Esophagus squamous epithelium (tissue), 5 donors: Measurements from ENCODE around the gene AUTS2. TPM values are rescaled to one million over a fixed set of nuclear protein-coding genes. Genes with fewer than 3 reads are reported as not detected.

ENCODE experiments used
- DNase-seq: peaks from one replicate; lab custom pipeline; 2025; lab: John Stamatoyannopoulos, UW
- H3K27ac ChIP-seq, 4 donors: fragments of 200-600 bp; sonication (generic); one replicate each; pipeline ENCODE4 v1.5.1; 2016 to 2019; ENCODE audit warnings: mild to moderate bottlenecking in 1 of 4
- H3K27me3 ChIP-seq, 4 donors: fragments of 200-600 bp; sonication (generic); 1 replicate in 3 of 4; 2 replicates in 1 of 4; pipeline versions ENCODE4 v1.5.1 to v1.6.0; 2017 to 2021; ENCODE audit warnings: antibody characterized with exemption in 1 of 4
- H3K36me3 ChIP-seq, 3 donors: fragments of 200-600 bp; sonication (generic); one replicate each; pipeline ENCODE4 v1.5.1; 2016 to 2019
- H3K4me1 ChIP-seq, 3 donors: fragments of 200-600 bp; sonication (generic); one replicate each; pipeline ENCODE4 v1.5.1; 2017 to 2019
- H3K4me3 ChIP-seq, 4 donors: fragments of 200-600 bp; sonication (generic); 1 replicate in 3 of 4; 2 replicates in 1 of 4; pipeline ENCODE4 v1.5.1; 2016 to 2019; ENCODE audit warnings: mild to moderate bottlenecking in 2 of 4, moderate library complexity in 1 of 4
- H3K9me3 ChIP-seq, 3 donors: fragments of 200-600 bp; sonication (generic); one replicate each; pipeline ENCODE4 v1.5.1; 2016 to 2019
- POLR2A ChIP-seq, 4 donors: fragments of 450-650 bp; IDR thresholded peaks; one replicate each; pipeline ENCODE4 v1.6.1; 2017; ENCODE audit warnings: antibody characterized with exemption in 4 of 4, mild to moderate bottlenecking in 4 of 4, moderate library complexity in 3 of 4
- WGBS, 2 donors: methylation state at CpG; one replicate each; pipeline ENCODE4 v1.1.5; 2018; 5-methylcytosine and 5-hydroxymethylcytosine counted together
- intact Hi-C: fragments of 100-400 bp; cut with DNase I; formaldehyde crosslinking; loops from one replicate; pipeline ENCODE4 v1.15.0; 2022
- total RNA-seq, 4 donors: library from RNA; depleted of rRNA; stranded (reverse); fragments of >200 nt; gene quantifications; one replicate each; pipeline ENCODE4 v1.1.0, GENCODE V29; 2016
- TF ChIP-seq, protein P1 (sequence below), 6 experiments: fragments of 450-650 bp in 4 of 6; fragments of 200-600 bp in 2 of 6; sonication (generic) in 2 of 6; IDR thresholded peaks; one replicate each; pipeline ENCODE4 v1.5.1; 2016 to 2019; ENCODE audit warnings: antibody characterized with exemption in 6 of 6, mild to moderate bottlenecking in 4 of 6, moderate library complexity in 4 of 6
- donor health status: DM: yes; HTN: yes; CAD: no.

The AUTS2 gene
- total RNA-seq, 4 donors from 2014 or later: 9.5 to 36.2 (median 23.0) TPM

DNA sequence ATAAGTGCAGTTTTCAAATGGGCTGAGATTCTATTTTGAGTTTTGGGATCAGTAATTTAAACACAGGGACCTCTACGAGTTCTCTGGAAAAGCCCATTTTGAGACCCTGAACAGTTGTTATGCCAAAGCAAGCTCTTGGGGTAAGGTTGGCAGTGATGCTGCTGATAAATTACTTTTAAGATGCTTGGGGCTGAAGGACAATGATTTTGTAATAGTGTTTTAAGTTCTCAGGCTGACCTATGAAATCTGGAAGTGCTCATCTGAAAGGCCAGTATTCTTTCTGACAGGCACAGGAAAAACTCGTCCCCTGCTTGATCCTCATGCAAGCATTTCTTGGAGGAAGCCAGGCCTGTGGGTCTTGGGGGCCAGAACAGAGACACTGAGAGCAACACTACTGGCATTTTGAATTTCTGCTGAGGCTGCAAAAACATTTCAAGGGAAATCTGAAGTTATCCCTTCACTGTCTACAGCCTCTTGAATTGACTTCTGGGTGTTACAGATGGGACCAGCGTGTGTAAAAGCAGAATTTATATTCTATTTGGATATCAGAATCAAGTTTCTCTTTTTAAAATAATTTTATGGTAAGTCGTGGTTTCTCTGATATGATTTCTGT, 79.7 kb downstream of the AUTS2 start:
- Histone ChIP-seq H3K27me3 (no peaks in the 10 kb centered on the region), H3K9me3 (no peaks in the 10 kb centered on the region), H3K4me3 (no peak overlapping the region), H3K36me3 (no peaks in the 10 kb centered on the region), H3K4me1 (peaks cover 10 to 46% (median 21%) of the 10 kb centered on the region in 3 donors), H3K27ac (peak overlapping the region in 2 of 4 donors; percentile 31 to 53)
- 43 to 62% methylated on average over 4 of the region's 4 CpGs for WGBS, 2 donors
- no peak for DNase-seq
- TF ChIP-seq, protein P1, sequence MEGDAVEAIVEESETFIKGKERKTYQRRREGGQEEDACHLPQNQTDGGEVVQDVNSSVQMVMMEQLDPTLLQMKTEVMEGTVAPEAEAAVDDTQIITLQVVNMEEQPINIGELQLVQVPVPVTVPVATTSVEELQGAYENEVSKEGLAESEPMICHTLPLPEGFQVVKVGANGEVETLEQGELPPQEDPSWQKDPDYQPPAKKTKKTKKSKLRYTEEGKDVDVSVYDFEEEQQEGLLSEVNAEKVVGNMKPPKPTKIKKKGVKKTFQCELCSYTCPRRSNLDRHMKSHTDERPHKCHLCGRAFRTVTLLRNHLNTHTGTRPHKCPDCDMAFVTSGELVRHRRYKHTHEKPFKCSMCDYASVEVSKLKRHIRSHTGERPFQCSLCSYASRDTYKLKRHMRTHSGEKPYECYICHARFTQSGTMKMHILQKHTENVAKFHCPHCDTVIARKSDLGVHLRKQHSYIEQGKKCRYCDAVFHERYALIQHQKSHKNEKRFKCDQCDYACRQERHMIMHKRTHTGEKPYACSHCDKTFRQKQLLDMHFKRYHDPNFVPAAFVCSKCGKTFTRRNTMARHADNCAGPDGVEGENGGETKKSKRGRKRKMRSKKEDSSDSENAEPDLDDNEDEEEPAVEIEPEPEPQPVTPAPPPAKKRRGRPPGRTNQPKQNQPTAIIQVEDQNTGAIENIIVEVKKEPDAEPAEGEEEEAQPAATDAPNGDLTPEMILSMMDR (IDR thresholded peaks at IDR 0.05): no peak
- no peak for TF ChIP-seq POLR2A (IDR thresholded peaks at IDR 0.05)
- intact Hi-C loops: no loop called here

DNA sequence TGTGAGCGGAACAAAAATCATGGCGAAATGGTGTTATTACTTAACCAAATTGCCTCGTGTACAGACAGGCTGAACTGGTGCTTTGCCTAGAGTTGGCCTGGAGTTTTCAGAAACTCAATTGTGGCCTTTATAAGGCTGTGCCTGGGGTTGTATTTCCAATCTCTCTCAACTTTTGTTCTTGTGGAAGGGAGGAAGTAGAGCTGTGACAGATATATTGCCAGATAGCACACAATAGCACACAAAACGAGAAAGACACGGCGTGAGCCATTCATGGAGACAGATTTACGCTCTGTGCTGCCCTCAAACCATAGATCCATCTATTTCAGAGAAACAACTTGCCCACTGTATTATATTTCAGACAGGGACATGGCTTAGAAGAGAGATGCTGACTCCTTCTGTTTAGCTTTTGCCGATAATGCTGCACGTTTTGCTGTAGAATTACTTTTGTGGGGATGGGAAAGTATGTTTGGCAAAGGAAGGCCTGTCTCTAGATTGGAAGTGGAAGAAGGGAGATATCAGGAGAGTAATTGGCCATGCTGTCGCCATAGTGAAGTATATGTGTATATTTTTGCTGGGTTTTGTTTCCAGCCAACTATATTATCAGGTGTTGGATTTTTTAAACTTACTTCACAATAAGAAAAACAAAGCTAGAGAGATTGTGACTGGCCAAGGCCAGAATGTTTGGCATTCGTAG, 80.4 kb downstream of the AUTS2 start:
- WGBS, 2 donors: 35 to 52% methylated on average over 11 of the region's 11 CpGs
- Histone ChIP-seq H3K27me3 (no peaks in the 10 kb centered on the region), H3K4me3 (no peak overlapping the region), H3K4me1 (peaks cover 10 to 41% (median 21%) of the 10 kb centered on the region in 3 donors), H3K27ac (peak overlapping the region in 2 of 4 donors; percentile 31 to 53), H3K36me3 (no peaks in the 10 kb centered on the region), H3K9me3 (no peaks in the 10 kb centered on the region)
- TF ChIP-seq, protein P1 (IDR thresholded peaks at IDR 0.05): no peak
- no peak for TF ChIP-seq POLR2A (IDR thresholded peaks at IDR 0.05)
- intact Hi-C loops: no loop called here
- no peak for DNase-seq

DNA sequence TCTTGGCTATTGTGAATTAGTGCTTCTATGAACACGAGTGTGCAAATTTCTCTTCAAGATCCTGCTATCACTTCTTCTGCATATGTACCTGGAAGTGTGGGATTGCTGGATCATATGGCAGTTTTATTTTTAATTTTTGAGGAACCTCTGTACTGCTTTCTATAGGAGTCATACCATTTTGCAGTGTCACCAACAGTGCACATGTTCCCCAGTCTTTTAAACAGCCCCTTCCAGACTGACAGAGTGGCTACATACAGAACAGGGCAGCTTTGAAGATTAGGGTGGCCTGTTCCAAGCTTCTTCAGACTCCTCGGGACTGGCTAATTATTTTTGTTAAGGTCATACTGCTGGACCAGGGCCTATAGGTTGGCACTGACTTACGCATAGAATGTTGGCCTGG, 82.9 kb downstream of the AUTS2 start:
- 77 to 87% methylated on average over 3 of the region's 3 CpGs for WGBS, 2 donors
- DNase-seq: no peak
- H3K9me3 ChIP-seq: no peaks in the 10 kb centered on the region
- H3K36me3 ChIP-seq: no peaks in the 10 kb centered on the region
- H3K4me1 ChIP-seq: peaks cover 10 to 23% (median 16%) of the 10 kb centered on the region in 3 donors
- TF ChIP-seq, protein P1 (IDR thresholded peaks at IDR 0.05): no peak
- TF ChIP-seq POLR2A (IDR thresholded peaks at IDR 0.05): no peak
- intact Hi-C loops: no loop called here
- no peak overlapping the region for H3K4me3 ChIP-seq
- no peaks in the 10 kb centered on the region for H3K27me3 ChIP-seq
- no peak overlapping the region for H3K27ac ChIP-seq

DNA sequence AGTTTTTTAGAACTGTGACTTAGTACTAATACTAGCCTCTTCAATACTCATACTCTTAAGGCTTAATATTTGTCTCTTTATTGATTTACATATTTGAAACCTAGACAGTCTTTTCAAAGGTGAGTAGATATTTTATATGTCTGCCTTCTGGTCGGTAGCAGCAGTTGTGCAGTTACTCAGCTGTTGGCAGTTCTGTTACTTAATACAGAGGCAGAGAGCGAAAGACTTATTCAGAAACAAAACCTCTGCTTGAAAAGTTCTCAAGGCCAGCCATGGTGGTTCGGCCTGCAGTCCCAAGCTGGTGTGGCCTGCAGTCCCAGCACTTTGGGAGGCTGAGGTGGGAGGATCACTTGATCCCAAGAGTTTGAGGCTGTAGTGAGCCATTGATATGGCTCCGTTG, 84.2 kb downstream of the AUTS2 start:
- Histone ChIP-seq H3K27ac (no peak overlapping the region), H3K4me3 (no peak overlapping the region), H3K36me3 (no peaks in the 10 kb centered on the region), H3K4me1 (peaks cover 10 to 19% (median 13%) of the 10 kb centered on the region in 3 donors), H3K27me3 (no peaks in the 10 kb centered on the region), H3K9me3 (no peaks in the 10 kb centered on the region)
- WGBS, 2 donors: 78 to 86% methylated on average over 4 of the region's 4 CpGs
- intact Hi-C loops: no loop called here
- TF ChIP-seq POLR2A (IDR thresholded peaks at IDR 0.05): no peak
- TF ChIP-seq, protein P1 (IDR thresholded peaks at IDR 0.05): no peak
- DNase-seq: no peak

DNA sequence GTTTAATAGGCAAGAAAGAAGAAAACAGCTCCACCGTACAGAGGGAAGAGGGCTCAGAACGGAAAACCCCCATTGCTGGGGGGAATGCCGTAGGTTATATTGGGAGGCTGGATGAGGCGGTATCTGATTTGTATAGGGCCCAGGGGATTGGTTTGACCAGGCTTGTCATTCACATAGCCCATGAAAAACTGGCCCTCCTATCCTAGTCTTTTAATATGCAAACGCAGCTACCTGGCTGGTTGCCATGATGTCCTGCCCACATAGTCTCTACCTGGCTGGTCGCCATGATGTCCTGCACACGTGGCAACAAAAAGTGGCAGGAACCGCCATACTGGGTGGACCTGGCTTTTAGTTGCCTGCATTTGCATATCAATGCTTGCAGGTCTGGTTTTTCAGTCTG, 84.7 kb downstream of the AUTS2 start:
- Histone ChIP-seq H3K27ac (no peak overlapping the region), H3K36me3 (no peaks in the 10 kb centered on the region), H3K27me3 (no peaks in the 10 kb centered on the region), H3K4me3 (no peak overlapping the region), H3K4me1 (peaks cover 8 to 14% (median 8%) of the 10 kb centered on the region in 3 donors), H3K9me3 (no peaks in the 10 kb centered on the region)
- TF ChIP-seq, protein P1 (IDR thresholded peaks at IDR 0.05): no peak
- no peak for TF ChIP-seq POLR2A (IDR thresholded peaks at IDR 0.05)
- no peak for DNase-seq
- intact Hi-C loops: no loop called here
- 74% methylated on average over 8 of the region's 8 CpGs for WGBS, 2 donors
